K562 (cell line): ENCODE results near the gene MRPS5. TPM values are rescaled to one million over a fixed set of nuclear protein-coding genes. Genes with fewer than 3 reads are reported as not detected.
A peak's percentile ranks its signal among the peaks of the same experiment; 100 is the strongest.

Experiments used
- ATAC-seq: fragments of 200-7000 bp; cut with Tn5 transposase; 3 replicates; pipeline ENCODE4 v1.9.1; 2020; ENCODE audit warnings: moderate library complexity
- BruUV-seq: library from RNA; stranded (reverse); fragments of 400-500 nt; replicated peaks from 2 replicates; lab custom pipeline; 2021; lab: Mats Ljungman, UMichigan
- CTCF ChIA-PET: fragments of 300-600 bp; formaldehyde crosslinking; extraction: SDS; loops from one replicate; lab custom pipeline; 2021; ENCODE audit warnings: low intra/inter-chr PET ratio; lab: Yijun Ruan, JAX
- POLR2A ChIA-PET: fragments of 300-600, 350-650 bp; sonication (Branson Sonifier 250); formaldehyde crosslinking; extraction: SDS; loops from one replicate; lab custom pipeline; 2021; ENCODE audit warnings: antibody characterized with exemption, inconsistent platforms; lab: Yijun Ruan, JAX
- DNase-seq, 4 experiments: peaks; one replicate each; pipeline versions ENCODE4 v3.0.0 to v3.0.0-alpha.2; 2011 to 2018; ENCODE audit warnings: low spot score in 3 of 4, mixed read lengths in 3 of 4; ENCODE audit errors: extremely low read depth in 1 of 4
- FAIRE-seq: peaks from 2 replicates; lab custom pipeline; 2011; peaks lifted over from hg19 to GRCh38; lab: Jason Lieb, UNC
- H2AFZ ChIP-seq: 2 replicates; pipeline ENCODE4 v1.6.0; 2011; ENCODE audit warnings: low read depth, low read length, control low read depth, inconsistent platforms
- H3K27ac ChIP-seq: fragments of 200-600 bp; 3 replicates; pipeline ENCODE4 v1.8.0; 2011; ENCODE audit warnings: low read depth, mild to moderate bottlenecking, control low read depth, inconsistent platforms, low read length, moderate library complexity, mixed read lengths; ENCODE audit errors: extremely low read depth
- H3K27me3 ChIP-seq, 2 experiments: fragments of 300-600 bp in 1 of 2; 2 replicates in 1 of 2; 3 replicates in 1 of 2; pipeline versions ENCODE4 v1.6.0 to v1.8.0; 2011; ENCODE audit warnings: inconsistent platforms in 2 of 2, low read length in 2 of 2, mild to moderate bottlenecking in 1 of 2, mixed read lengths in 1 of 2, moderate library complexity in 1 of 2; ENCODE audit not compliant: control insufficient read depth in 2 of 2, insufficient read depth in 2 of 2
- H3K36me3 ChIP-seq: fragments of 300-600 bp; 3 replicates; pipeline ENCODE4 v1.8.0; 2011; ENCODE audit warnings: mild to moderate bottlenecking, low read length, inconsistent platforms; ENCODE audit not compliant: control insufficient read depth, insufficient read depth
- H3K4me1 ChIP-seq, 2 experiments: fragments of 200-600 bp in 1 of 2; replicated peaks in 1 of 2; 2 replicates in 1 of 2; 3 replicates in 1 of 2; pipeline versions ENCODE4 v1.5.1 to v1.8.0; 2011; ENCODE audit warnings: inconsistent platforms in 2 of 2, low read length in 2 of 2, mild to moderate bottlenecking in 1 of 2, mixed read lengths in 1 of 2, moderate library complexity in 1 of 2; ENCODE audit not compliant: control insufficient read depth in 2 of 2, insufficient read depth in 2 of 2
- H3K4me2 ChIP-seq: 2 replicates; pipeline ENCODE4 v1.6.1; 2011; ENCODE audit warnings: low read length, control low read depth, inconsistent platforms, mixed read lengths; ENCODE audit not compliant: insufficient read depth
- H3K4me3 ChIP-seq: fragments of 200-600 bp; sonication (generic), shearing (Covaris generic); 2 replicates; pipeline ENCODE4 v1.5.1; 2016; ENCODE audit warnings: control low read depth, inconsistent platforms
- H3K79me2 ChIP-seq: fragments of 200-600 bp; 3 replicates; pipeline ENCODE4 v1.8.0; 2011; ENCODE audit warnings: low read length, inconsistent platforms; ENCODE audit not compliant: control insufficient read depth, insufficient read depth
- H3K9ac ChIP-seq, 2 experiments: 2 replicates each; pipeline versions ENCODE4 v1.6.0 to v1.6.1; 2011; ENCODE audit warnings: low read depth in 2 of 2, low read length in 2 of 2, control low read depth in 1 of 2, inconsistent platforms in 1 of 2, mild to moderate bottlenecking in 1 of 2, mixed read lengths in 1 of 2; ENCODE audit not compliant: insufficient read depth in 1 of 2
- H3K9me1 ChIP-seq: one replicate; pipeline ENCODE4 v1.6.0; 2011; ENCODE audit warnings: inconsistent platforms, mild to moderate bottlenecking, low read length, moderate library complexity; ENCODE audit not compliant: control insufficient read depth, insufficient read depth
- H3K9me3 ChIP-seq: replicated peaks from 2 replicates; pipeline ENCODE4 v1.5.1; 2011; ENCODE audit warnings: low read depth, low read length, inconsistent platforms; ENCODE audit not compliant: control insufficient read depth, insufficient read depth
- H4K20me1 ChIP-seq: replicated peaks from 2 replicates; pipeline ENCODE4 v1.6.1; 2011; ENCODE audit warnings: low read length, inconsistent platforms, mixed read lengths; ENCODE audit not compliant: control insufficient read depth, insufficient read depth
- CHD2 ChIP-seq: IDR thresholded peaks from 2 replicates; pipeline ENCODE4 v1.6.1; 2011; ENCODE audit warnings: low read depth, low read length
- DACH1 ChIP-seq: fragments of 450-650 bp; IDR thresholded peaks from 2 replicates; pipeline ENCODE4 v1.6.1; 2018; ENCODE audit not compliant: partially characterized antibody
- KLF10 ChIP-seq: fragments of 250-450 bp; sonication (Bioruptor Pico); IDR thresholded peaks from 2 replicates; pipeline ENCODE4 v1.6.1; 2021; ENCODE audit warnings: matching md5 sums
- NFYB ChIP-seq: IDR thresholded peaks from 2 replicates; pipeline ENCODE4 v1.6.1; 2011; ENCODE audit warnings: mild to moderate bottlenecking, moderate library complexity; ENCODE audit not compliant: insufficient read length; ENCODE audit errors: extremely low read depth
- SMARCB1 ChIP-seq: IDR thresholded peaks from 2 replicates; pipeline ENCODE4 v1.6.1; 2011; ENCODE audit warnings: improper control_type of control experiment, low read depth; ENCODE audit not compliant: insufficient read length
- ZC3H4 ChIP-seq: sonication (generic); formaldehyde crosslinking; IDR thresholded peaks from 2 replicates; pipeline ENCODE4 v1.9.0; 2021; ENCODE audit warnings: missing genetic modification reagents, borderline replicate concordance
- ZNF77 ChIP-seq: fragments of 250-450 bp; sonication (Bioruptor Pico); IDR thresholded peaks from 2 replicates; pipeline ENCODE4 v1.5.0; 2020
- WGBS: fragments of 100-300 bp; shearing (Covaris generic); methylation state at CpG from one replicate; pipeline ENCODE4 v1.1.6; 2016; ENCODE audit warnings: low coverage, mixed read lengths; ENCODE audit not compliant: insufficient coverage; ENCODE audit errors: missing lambda C conversion rate; 5-methylcytosine and 5-hydroxymethylcytosine counted together
- in situ Hi-C: fragments of 300-500 bp; cut with MboI; formaldehyde crosslinking; loops from 4 replicates; pipeline ENCODE4 v1.15.0; 2018; ENCODE audit warnings: inconsistent platforms, mixed read lengths
- intact Hi-C: fragments of 100-400 bp; cut with micrococcal nuclease; formaldehyde crosslinking; loops from 2 replicates; pipeline ENCODE4 v1.14.2; 2022
- polyA plus RNA-seq, 8 experiments: library from polyadenylated mRNA; depleted of rRNA in 4 of 8; stranded (reverse) in 5 of 8; unstranded in 3 of 8; fragments of >200 nt; fragmentation: Nextera tagmentation in 2 of 8; fragmentation: Illumina TruSeq in 1 of 8; extraction: Ambion mirVana in 2 of 8; extraction: Trizol in 1 of 8; gene quantifications; 2 replicates each; pipeline versions ENCODE4 v1.2.1 to v1.2.3, GENCODE V29; 2011 to 2014; ENCODE audit warnings: inconsistent platforms in 1 of 8, missing spikeins in 1 of 8
- total RNA-seq, 7 experiments: library from RNA; depleted of rRNA in 6 of 7; stranded (reverse); fragments of >200 nt in 6 of 7; fragmentation: Illumina TruSeq in 2 of 7; extraction: Trizol in 2 of 7; gene quantifications; 2 replicates each; pipeline versions ENCODE4 v1.2.1 to v1.2.3, GENCODE V29; 2011 to 2021; ENCODE audit warnings: low replicate concordance in 1 of 7
- TF ChIP-seq, protein P1 (sequence below): fragments of 250-450 bp; sonication (Bioruptor Pico); IDR thresholded peaks from 2 replicates; pipeline ENCODE4 v1.9.0; 2021; ENCODE audit warnings: mild to moderate bottlenecking
- TF ChIP-seq, protein P2 (sequence below): fragments of 450-650 bp; formaldehyde crosslinking; IDR thresholded peaks from 2 replicates; pipeline ENCODE4 v1.4.0; 2020; ENCODE audit warnings: mild to moderate bottlenecking, moderate library complexity
- TF ChIP-seq, protein P3 (sequence below): IDR thresholded peaks from 2 replicates; pipeline ENCODE4 v1.6.1; 2011; ENCODE audit not compliant: insufficient read length; ENCODE audit errors: extremely low read depth

MRPS5 gene
- total and polyA plus RNA-seq, 9 of the 15 experiments (the other 6 are each of a cell fraction or from before 2014, with no cell fraction given), result 85.0 to 162 (median 118) TPM

DNA sequence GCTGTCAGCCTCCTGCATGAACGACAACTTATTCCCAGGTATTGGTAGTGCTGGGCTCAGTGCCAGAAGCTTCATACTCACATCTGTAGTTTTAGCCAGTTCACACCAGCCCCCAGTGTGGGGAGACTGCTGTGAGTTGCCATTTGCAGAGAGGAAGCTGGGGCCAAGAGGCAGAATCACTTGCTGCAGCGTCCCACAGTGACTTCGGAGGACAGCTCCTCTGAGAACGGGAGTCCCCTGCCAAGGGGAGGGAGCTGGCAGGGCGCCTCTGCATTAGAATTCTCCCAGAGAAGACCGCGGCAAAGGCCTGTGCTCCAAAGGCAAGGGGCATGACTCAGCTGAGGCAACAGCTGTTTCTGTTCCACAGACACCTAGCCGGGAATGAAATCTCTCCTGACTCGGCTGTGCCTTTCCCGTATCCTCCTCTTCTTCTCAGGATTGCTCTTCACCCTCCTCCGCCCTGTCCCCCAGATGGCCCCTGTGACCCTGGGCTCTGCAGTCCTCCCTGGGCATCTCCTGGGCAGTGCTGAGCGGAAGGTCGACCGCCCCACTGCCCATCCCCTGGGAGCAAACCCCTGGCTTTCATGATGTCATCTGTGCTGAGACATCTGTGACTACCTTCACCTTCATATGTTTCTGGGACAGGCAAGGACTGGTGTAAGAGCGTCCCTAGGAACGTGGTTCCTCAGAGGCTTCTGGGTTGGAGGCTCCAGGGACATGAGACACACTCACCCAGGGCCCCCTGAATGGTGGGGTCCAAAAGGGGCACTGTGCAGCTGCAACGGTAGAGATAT lies 78.1 kb downstream of the MRPS5 start:
- FAIRE-seq, result no peak
- intact Hi-C loops, result loop anchor here (5.0 kb wide), 1 partner anchor 171 kb away; the partner anchor contains the start of gene TEKT4
- no peak overlapping the region for H3K9ac ChIP-seq

DNA sequence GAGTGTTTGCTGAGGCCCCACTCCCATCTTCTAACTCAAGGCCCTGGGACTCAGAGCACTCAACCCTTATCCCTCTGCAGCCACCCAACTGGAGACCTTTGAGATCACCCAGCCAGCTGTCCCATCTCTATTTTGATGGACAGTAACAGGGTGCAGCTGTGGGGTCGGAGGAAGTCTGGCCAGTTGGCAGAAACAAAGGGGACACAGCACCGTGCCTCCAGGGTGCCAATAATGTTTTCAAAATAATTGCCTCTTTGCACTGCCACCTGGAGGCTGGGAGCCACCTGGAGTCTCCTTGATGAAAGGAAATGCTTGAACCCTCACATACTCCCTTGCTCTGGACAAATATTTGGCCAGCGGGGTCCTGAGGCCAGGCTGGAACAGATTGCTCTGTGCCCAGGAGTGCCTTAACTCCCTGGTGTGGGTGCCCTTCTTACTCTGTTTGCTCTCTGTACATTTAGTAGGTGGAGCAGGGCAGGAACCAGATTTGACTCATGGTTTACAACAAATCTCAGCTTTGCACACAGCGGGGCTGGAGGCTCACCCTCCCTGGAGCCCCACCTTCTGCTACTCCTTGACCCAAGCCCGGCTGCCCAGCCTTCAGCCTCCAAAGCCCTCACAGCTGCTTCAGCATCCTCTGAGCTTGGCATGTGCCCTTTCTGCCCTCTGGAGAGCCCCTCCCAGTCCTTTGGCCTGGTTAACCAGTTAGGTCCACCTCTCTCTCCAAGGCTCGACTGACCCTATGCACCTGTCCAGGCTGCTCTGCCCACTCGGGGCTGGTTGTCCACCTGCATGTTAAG lies 78.9 kb downstream of the MRPS5 start:
- H3K9ac ChIP-seq, result no peak overlapping the region
- ATAC-seq (no peak), DNase-seq (no peak), FAIRE-seq (no peak)
- H3K27me3 ChIP-seq, result peaks cover 6 to 43% of the 10 kb centered on the region in 2 experiments; a peak in 3 of 5 replicates
- H3K27ac ChIP-seq, result no peak overlapping the region
- ChIA-PET POLR2A (interaction anchor here (0.6 kb wide), 1 partner anchor 34 kb away, joined by 4 read pairs; no protein-coding TSS in a partner anchor), CTCF (no interaction called here)
- intact Hi-C loops, result loop anchor here (5.0 kb wide), 1 partner anchor 170 kb away; the partner anchor contains the start of gene TEKT4
- H2AFZ ChIP-seq, result no peak overlapping the region
- BruUV-seq, result no TSS peak
- H3K9me1 ChIP-seq, result no peaks in the 10 kb centered on the region
- H4K20me1 ChIP-seq, result no peaks in the 10 kb centered on the region
- H3K4me1 ChIP-seq, result no peaks in the 10 kb centered on the region
- no peaks in the 10 kb centered on the region for H3K9me3 ChIP-seq
- H3K4me3 ChIP-seq, result no peak overlapping the region
- WGBS, result 0% methylated on average over 7 of the region's 7 CpGs
- in situ Hi-C loops, result no loop called here
- no peak overlapping the region for H3K4me2 ChIP-seq
- H3K36me3 ChIP-seq, result no peaks in the 10 kb centered on the region
- no peaks in the 10 kb centered on the region for H3K79me2 ChIP-seq
- TF ChIP-seq CHD2, result no peak
- TF ChIP-seq, protein P1, sequence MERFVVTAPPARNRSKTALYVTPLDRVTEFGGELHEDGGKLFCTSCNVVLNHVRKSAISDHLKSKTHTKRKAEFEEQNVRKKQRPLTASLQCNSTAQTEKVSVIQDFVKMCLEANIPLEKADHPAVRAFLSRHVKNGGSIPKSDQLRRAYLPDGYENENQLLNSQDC, result no peak
- TF ChIP-seq KLF10 (CRISPR knock-in tag), result no peak
- TF ChIP-seq NFYB, result no peak
- TF ChIP-seq ZC3H4, result no peak
- TF ChIP-seq, protein P2, sequence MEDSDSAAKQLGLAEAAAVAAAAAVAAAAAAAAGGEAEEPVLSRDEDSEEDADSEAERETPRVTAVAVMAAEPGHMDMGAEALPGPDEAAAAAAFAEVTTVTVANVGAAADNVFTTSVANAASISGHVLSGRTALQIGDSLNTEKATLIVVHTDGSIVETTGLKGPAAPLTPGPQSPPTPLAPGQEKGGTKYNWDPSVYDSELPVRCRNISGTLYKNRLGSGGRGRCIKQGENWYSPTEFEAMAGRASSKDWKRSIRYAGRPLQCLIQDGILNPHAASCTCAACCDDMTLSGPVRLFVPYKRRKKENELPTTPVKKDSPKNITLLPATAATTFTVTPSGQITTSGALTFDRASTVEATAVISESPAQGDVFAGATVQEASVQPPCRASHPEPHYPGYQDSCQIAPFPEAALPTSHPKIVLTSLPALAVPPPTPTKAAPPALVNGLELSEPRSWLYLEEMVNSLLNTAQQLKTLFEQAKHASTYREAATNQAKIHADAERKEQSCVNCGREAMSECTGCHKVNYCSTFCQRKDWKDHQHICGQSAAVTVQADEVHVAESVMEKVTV (CRISPR knock-in tag), result no peak
- TF ChIP-seq, protein P3, sequence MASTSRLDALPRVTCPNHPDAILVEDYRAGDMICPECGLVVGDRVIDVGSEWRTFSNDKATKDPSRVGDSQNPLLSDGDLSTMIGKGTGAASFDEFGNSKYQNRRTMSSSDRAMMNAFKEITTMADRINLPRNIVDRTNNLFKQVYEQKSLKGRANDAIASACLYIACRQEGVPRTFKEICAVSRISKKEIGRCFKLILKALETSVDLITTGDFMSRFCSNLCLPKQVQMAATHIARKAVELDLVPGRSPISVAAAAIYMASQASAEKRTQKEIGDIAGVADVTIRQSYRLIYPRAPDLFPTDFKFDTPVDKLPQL, result no peak
- no peak for TF ChIP-seq ZNF77 (CRISPR knock-in tag)

More for the DNA sequence above, 78.1 kb downstream of the MRPS5 start:
- Histone ChIP-seq H3K36me3 (no peaks in the 10 kb centered on the region), H3K9me1 (no peaks in the 10 kb centered on the region), H3K4me2 (no peak overlapping the region), H3K9me3 (no peaks in the 10 kb centered on the region), H2AFZ (no peak overlapping the region), H3K27ac (no peak overlapping the region), H3K4me1 (no peaks in the 10 kb centered on the region), H3K4me3 (no peak overlapping the region), H3K79me2 (no peaks in the 10 kb centered on the region), H3K27me3 (peaks cover 6 to 50% of the 10 kb centered on the region in 2 experiments; a peak in 3 of 5 replicates), H4K20me1 (no peaks in the 10 kb centered on the region)
- no TSS peak for BruUV-seq
- WGBS, result 0% methylated on average over 17 of the region's 17 CpGs
- CTCF ChIA-PET, result no interaction called here
- TF ChIP-seq DACH1 (peak; percentile 20), SMARCB1 (no peak)
- POLR2A ChIA-PET, result interaction anchor here (0.7 kb wide), 1 partner anchor 122 kb away, joined by 3 read pairs; no protein-coding TSS in a partner anchor
- in situ Hi-C loops, result no loop called here
- DNase-seq, result no peak
- no peak for ATAC-seq
